Measurements from ENCODE around the gene TENM4. TPM values are rescaled to one million over a fixed set of nuclear protein-coding genes. Genes with fewer than 3 reads are reported as not detected.

TENM4 gene
- polyA plus RNA-seq, 1 experiment: 0.39 TPM

GRCh38 chr11:79021601-79022000 is 419.2 kb downstream of the TENM4 start:
- no peak for TF ChIP-seq CTCF (IDR thresholded peaks at IDR 0.05; ENCODE audit: insufficient read depth, low read depth, low read length)
- peaks cover 3% of the 10 kb centered on the region for H3K27me3 ChIP-seq (ENCODE audit: control insufficient read depth, insufficient read depth, low read length)
- no peak for DNase-seq (ENCODE audit: low read depth)
- no peak overlapping the region for H3K4me3 ChIP-seq (ENCODE audit: low read depth, low read length)
- H3K36me3 ChIP-seq (ENCODE audit: control insufficient read depth, insufficient read depth, low read length): no peaks in the 10 kb centered on the region
- ChIA-PET CTCF (no interaction called here), POLR2A (no interaction called here)

- no peak for DNase-seq (ENCODE audit: low read depth)
- Histone ChIP-seq H3K4me3 (ENCODE audit: low read depth, low read length) (no peak overlapping the region), H3K36me3 (ENCODE audit: control insufficient read depth, insufficient read depth, low read length) (no peaks in the 10 kb centered on the region), H3K27me3 (ENCODE audit: control insufficient read depth, insufficient read depth, low read length) (peaks cover 2% of the 10 kb centered on the region)
- POLR2A ChIA-PET: no interaction called here
- CTCF ChIA-PET: interaction anchor here (1.1 to 1.4 kb wide), 2 partner anchors 12 to 15 kb away, joined by 3 to 6 read pairs; no protein-coding TSS in a partner anchor
- TF ChIP-seq CTCF (IDR thresholded peaks at IDR 0.05; ENCODE audit: insufficient read depth, low read depth, low read length): no peak
These were observed 420.9 kb downstream of the TENM4 start for GRCh38 chr11:79019975-79020374.

GRCh38 chr11:79019277-79019676 is 421.6 kb downstream of the TENM4 start:
- no peak for DNase-seq (ENCODE audit: low read depth)
- Histone ChIP-seq H3K36me3 (ENCODE audit: control insufficient read depth, insufficient read depth, low read length) (no peaks in the 10 kb centered on the region), H3K27me3 (ENCODE audit: control insufficient read depth, insufficient read depth, low read length) (peaks cover 2% of the 10 kb centered on the region), H3K4me3 (ENCODE audit: low read depth, low read length) (no peak overlapping the region)
- no peak for TF ChIP-seq CTCF (IDR thresholded peaks at IDR 0.05; ENCODE audit: insufficient read depth, low read depth, low read length)
- ChIA-PET CTCF (interaction anchor here (0.6 to 1.4 kb wide), 2 partner anchors 16 to 1096 kb away, joined by 3 to 5 read pairs; no protein-coding TSS in a partner anchor), POLR2A (no interaction called here)

DNA sequence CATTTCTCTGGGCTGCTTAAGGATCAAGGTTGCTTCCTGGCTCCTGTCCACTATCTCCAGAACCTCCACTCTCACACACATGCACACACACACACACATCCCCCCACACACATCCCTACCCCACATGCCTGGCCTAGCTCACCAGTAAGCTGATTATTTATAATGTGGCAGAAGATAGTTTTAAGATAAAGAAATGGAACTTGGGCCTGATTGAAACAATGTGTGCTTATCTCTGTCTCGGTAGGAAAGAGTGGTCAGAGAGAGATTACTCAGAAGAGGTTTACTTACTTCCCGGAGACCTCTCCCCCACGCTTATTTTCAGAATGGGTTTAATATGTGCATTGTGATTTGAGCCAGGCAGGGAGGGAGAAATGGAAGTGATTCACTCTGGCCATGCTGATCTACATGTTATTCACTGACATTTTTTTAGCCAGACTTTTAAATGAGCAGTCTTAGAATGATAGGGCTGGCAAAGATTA is 422.4 kb downstream of the TENM4 start:
- no peak overlapping the region for H3K4me3 ChIP-seq (ENCODE audit: low read depth, low read length)
- H3K36me3 ChIP-seq (ENCODE audit: control insufficient read depth, insufficient read depth, low read length): no peaks in the 10 kb centered on the region
- peak; percentile 67 for DNase-seq (ENCODE audit: low read depth)
- ChIA-PET CTCF (interaction anchor here (1.4 kb wide), 1 partner anchor 16 kb away, joined by 3 read pairs; no protein-coding TSS in a partner anchor), POLR2A (no interaction called here)
- no peaks in the 10 kb centered on the region for H3K27me3 ChIP-seq (ENCODE audit: control insufficient read depth, insufficient read depth, low read length)
- no peak for TF ChIP-seq CTCF (IDR thresholded peaks at IDR 0.05; ENCODE audit: insufficient read depth, low read depth, low read length)

DNA sequence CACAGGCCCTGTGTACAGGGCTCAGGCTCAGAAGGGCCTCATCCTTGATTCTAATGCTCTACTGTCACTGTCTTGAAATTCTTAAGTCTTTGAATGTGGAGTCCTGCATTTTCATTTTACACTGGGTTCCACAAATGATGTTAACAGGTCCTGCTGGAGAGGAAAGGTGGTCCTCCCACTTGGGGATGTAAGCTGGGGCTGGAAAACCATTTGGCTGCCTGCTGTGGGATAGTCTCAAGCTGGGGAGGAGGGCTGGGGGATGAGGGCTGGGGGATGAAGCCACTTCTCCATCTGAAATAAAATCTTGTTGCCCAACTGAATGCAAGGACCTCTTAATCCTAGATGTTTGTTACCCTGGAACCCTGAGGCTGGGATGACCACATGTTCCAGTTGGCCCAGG is 423.0 kb downstream of the TENM4 start:
- DNase-seq (ENCODE audit: low read depth): no peak
- ChIA-PET POLR2A (no interaction called here), CTCF (no interaction called here)
- Histone ChIP-seq H3K27me3 (ENCODE audit: control insufficient read depth, insufficient read depth, low read length) (no peaks in the 10 kb centered on the region), H3K4me3 (ENCODE audit: low read depth, low read length) (no peak overlapping the region), H3K36me3 (ENCODE audit: control insufficient read depth, insufficient read depth, low read length) (no peaks in the 10 kb centered on the region)
- TF ChIP-seq CTCF (IDR thresholded peaks at IDR 0.05; ENCODE audit: insufficient read depth, low read depth, low read length): no peak

All from BJ (cell line).